DND-41 (cell line): ENCODE measurements around the gene HSP90B1.
A peak's percentile ranks its signal among the peaks of the same experiment; 100 is the strongest.

Experiments
- ATAC-seq: fragments of 200-7000 bp; cut with Tn5 transposase; 3 replicates; pipeline ENCODE4 v1.9.1; 2021; ENCODE audit warnings: low read depth; ENCODE audit not compliant: insufficient read depth
- DNase-seq: peaks from one replicate; pipeline ENCODE4 v3.0.0-alpha.2; 2020
- H2AFZ ChIP-seq: 2 replicates; pipeline ENCODE4 v1.6.0; 2012; ENCODE audit warnings: low read depth, low read length
- H3K27ac ChIP-seq: 2 replicates; pipeline ENCODE4 v1.5.1; 2012; ENCODE audit warnings: low read length, inconsistent platforms
- H3K27me3 ChIP-seq: fragments of 200-600 bp; sonication (generic); 2 replicates; pipeline ENCODE4 v1.6.0; 2012; ENCODE audit warnings: low read length, mild to moderate bottlenecking, inconsistent platforms; ENCODE audit not compliant: insufficient read depth, poor library complexity
- H3K36me3 ChIP-seq: 2 replicates; pipeline ENCODE4 v1.5.1; 2012; ENCODE audit warnings: low read length, inconsistent platforms; ENCODE audit not compliant: insufficient read depth
- H3K4me1 ChIP-seq: 2 replicates; pipeline ENCODE4 v1.5.1; 2012; ENCODE audit warnings: mild to moderate bottlenecking, low read length; ENCODE audit not compliant: insufficient read depth
- H3K4me2 ChIP-seq: 2 replicates; pipeline ENCODE4 v1.6.0; 2012; ENCODE audit warnings: mild to moderate bottlenecking, moderate library complexity, low read length, inconsistent platforms; ENCODE audit not compliant: insufficient read depth
- H3K4me3 ChIP-seq, 2 experiments: fragments of 200-600 bp in 1 of 2; shearing (Covaris generic) in 1 of 2; 2 replicates each; pipeline ENCODE4 v1.5.1; 2012 to 2016; ENCODE audit warnings: inconsistent platforms in 2 of 2, low read length in 2 of 2, mild to moderate bottlenecking in 2 of 2, low read depth in 1 of 2, moderate library complexity in 1 of 2
- H3K79me2 ChIP-seq: 2 replicates; pipeline ENCODE4 v1.6.0; 2012; ENCODE audit warnings: low read length, inconsistent platforms; ENCODE audit not compliant: insufficient read depth
- H3K9ac ChIP-seq: 2 replicates; pipeline ENCODE4 v1.6.0; 2012; ENCODE audit warnings: low read depth, mild to moderate bottlenecking, inconsistent platforms, low read length, moderate library complexity
- H3K9me3 ChIP-seq: 2 replicates; pipeline ENCODE4 v1.5.1; 2012; ENCODE audit warnings: low read length, moderate library complexity, mild to moderate bottlenecking, inconsistent platforms; ENCODE audit not compliant: insufficient read depth, severe bottlenecking
- H4K20me1 ChIP-seq: 2 replicates; pipeline ENCODE4 v1.6.0; 2012; ENCODE audit warnings: low read length; ENCODE audit not compliant: insufficient read depth
- CTCF ChIP-seq: IDR thresholded peaks from 2 replicates; pipeline ENCODE4 v1.5.1; 2012; ENCODE audit warnings: borderline replicate concordance, low read length, moderate library complexity, mild to moderate bottlenecking; ENCODE audit not compliant: poor library complexity, severe bottlenecking; ENCODE audit errors: extremely low read depth
- EZH2 ChIP-seq: IDR thresholded peaks from 3 replicates; pipeline ENCODE4 v1.6.1; 2012; ENCODE audit warnings: borderline replicate concordance, low read depth, mild to moderate bottlenecking, moderate library complexity, low read length, inconsistent platforms; ENCODE audit not compliant: severe bottlenecking

HSP90B1 gene

GRCh38 chr12:103958621-103959020 lies 28.4 kb downstream of the HSP90B1 start:
- Histone ChIP-seq H3K27ac (no peak overlapping the region), H3K79me2 (peaks cover 33% of the 10 kb centered on the region), H3K4me2 (peak overlapping the region; percentile 51; the same call in 1 of the 2 replicates), H4K20me1 (no peaks in the 10 kb centered on the region), H3K9ac (no peak overlapping the region), H3K27me3 (no peaks in the 10 kb centered on the region), H3K9me3 (no peaks in the 10 kb centered on the region), H3K4me3 (no peak overlapping the region), H3K4me1 (peaks cover 37% of the 10 kb centered on the region), H3K36me3 (peaks cover 15% of the 10 kb centered on the region), H2AFZ (peak overlapping the region; percentile 51)
- no peak for DNase-seq
- TF ChIP-seq EZH2 (no peak), CTCF (no peak)
- ATAC-seq = no peak

GRCh38 chr12:103960616-103961227 lies 30.5 kb downstream of the HSP90B1 start:
- Histone ChIP-seq H3K79me2 (peaks cover 32% of the 10 kb centered on the region), H3K36me3 (0 out of 2 replicates have a peak, but pooled peaks cover 3% of the 10 kb centered on the region), H3K4me2 (no peak overlapping the region), H3K9ac (no peak overlapping the region), H3K9me3 (no peaks in the 10 kb centered on the region), H2AFZ (no peak overlapping the region), H3K27me3 (no peaks in the 10 kb centered on the region), H4K20me1 (no peaks in the 10 kb centered on the region), H3K4me3 (no peak overlapping the region), H3K27ac (no peak overlapping the region), H3K4me1 (peaks cover 32% of the 10 kb centered on the region)
- TF ChIP-seq CTCF (no peak), EZH2 (no peak)
- DNase-seq = no peak
- no peak for ATAC-seq

- Histone ChIP-seq H2AFZ (no peak overlapping the region), H3K79me2 (peaks cover 36% of the 10 kb centered on the region), H3K4me2 (no peak overlapping the region), H3K4me3 (no peak overlapping the region), H3K27me3 (no peaks in the 10 kb centered on the region), H3K27ac (no peak overlapping the region), H3K9ac (no peak overlapping the region), H3K9me3 (no peaks in the 10 kb centered on the region), H3K36me3 (0 out of 2 replicates have a peak, but pooled peaks cover 3% of the 10 kb centered on the region), H4K20me1 (no peaks in the 10 kb centered on the region), H3K4me1 (peaks cover 32% of the 10 kb centered on the region)
- no peak for TF ChIP-seq CTCF
- TF ChIP-seq EZH2 = no peak
- no peak for DNase-seq
- ATAC-seq = no peak
These were observed 32.3 kb downstream of the HSP90B1 start for GRCh38 chr12:103962493-103962892.

- Histone ChIP-seq H3K27me3 (no peaks in the 10 kb centered on the region), H4K20me1 (peaks cover 13% of the 10 kb centered on the region), H3K4me3 (peak overlapping the region; percentile 43 to 77), H3K4me2 (peak overlapping the region; percentile 66), H3K9me3 (no peaks in the 10 kb centered on the region), H2AFZ (peak overlapping the region; percentile 94), H3K27ac (peak overlapping the region; percentile 91), H3K79me2 (peaks cover 59% of the 10 kb centered on the region), H3K36me3 (peaks cover 23% of the 10 kb centered on the region), H3K9ac (peak overlapping the region; percentile 83), H3K4me1 (peaks cover 39% of the 10 kb centered on the region)
- TF ChIP-seq CTCF (no peak), EZH2 (no peak)
- DNase-seq = no peak
- ATAC-seq = no peak
These were observed 34.6 kb downstream of the HSP90B1 start for GRCh38 chr12:103964805-103965204.
